ENCODE data around the gene SPAG9.
A peak's percentile ranks its signal among the peaks of the same experiment; 100 is the strongest.

SPAG9 gene

DNA sequence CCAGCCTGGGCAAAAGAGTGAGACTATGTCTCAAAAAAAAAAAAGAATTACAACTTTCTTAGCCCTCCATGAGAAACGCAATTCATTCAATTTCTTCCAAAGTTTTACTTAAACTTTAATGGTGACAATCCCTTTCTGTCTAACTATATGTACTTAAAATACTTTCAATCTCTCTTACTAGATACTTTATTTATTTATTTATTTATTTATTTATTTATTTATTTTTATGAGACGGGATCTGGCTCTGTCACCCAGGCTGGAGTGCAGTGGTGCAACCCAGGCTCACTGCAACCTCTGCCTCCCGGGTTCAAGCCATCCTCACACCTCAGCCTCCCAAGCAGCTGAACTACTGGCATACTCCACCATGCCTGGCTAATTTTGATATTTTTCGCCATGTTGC lies 108.1 kb downstream of the SPAG9 start:
- TF ChIP-seq, protein P1, sequence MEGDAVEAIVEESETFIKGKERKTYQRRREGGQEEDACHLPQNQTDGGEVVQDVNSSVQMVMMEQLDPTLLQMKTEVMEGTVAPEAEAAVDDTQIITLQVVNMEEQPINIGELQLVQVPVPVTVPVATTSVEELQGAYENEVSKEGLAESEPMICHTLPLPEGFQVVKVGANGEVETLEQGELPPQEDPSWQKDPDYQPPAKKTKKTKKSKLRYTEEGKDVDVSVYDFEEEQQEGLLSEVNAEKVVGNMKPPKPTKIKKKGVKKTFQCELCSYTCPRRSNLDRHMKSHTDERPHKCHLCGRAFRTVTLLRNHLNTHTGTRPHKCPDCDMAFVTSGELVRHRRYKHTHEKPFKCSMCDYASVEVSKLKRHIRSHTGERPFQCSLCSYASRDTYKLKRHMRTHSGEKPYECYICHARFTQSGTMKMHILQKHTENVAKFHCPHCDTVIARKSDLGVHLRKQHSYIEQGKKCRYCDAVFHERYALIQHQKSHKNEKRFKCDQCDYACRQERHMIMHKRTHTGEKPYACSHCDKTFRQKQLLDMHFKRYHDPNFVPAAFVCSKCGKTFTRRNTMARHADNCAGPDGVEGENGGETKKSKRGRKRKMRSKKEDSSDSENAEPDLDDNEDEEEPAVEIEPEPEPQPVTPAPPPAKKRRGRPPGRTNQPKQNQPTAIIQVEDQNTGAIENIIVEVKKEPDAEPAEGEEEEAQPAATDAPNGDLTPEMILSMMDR (conservative IDR thresholded peaks at IDR 0.05; ENCODE audit: low read depth, low read length), result no peak
- H3K4me3 ChIP-seq (ENCODE audit: low read length), result no peak overlapping the region
- DNase-seq (ENCODE audit: low read depth), result no peak

DNA sequence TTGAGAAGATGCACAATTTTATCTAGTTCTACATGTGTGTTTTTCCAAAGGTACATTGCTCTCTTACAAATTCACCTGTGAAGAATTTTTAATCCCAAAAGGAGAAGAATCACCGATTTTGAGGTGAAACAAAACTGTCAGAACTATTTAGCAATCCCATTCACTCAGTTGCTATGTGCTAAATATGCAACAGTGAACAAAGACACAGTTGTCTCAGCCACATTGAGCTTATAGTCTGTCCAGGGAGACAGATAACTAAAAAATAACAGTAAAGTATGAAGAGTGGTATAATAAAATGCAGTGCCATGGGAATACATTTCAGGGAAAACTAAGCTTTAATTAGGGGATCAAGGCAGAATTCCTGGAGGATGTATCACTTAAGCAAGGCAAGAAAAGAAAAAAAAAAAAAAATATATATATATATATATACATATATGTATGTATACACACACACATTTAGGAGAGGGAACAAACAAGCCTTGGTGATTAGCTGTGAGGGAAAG lies 110.4 kb downstream of the SPAG9 start:
- DNase-seq (ENCODE audit: low read depth), result no peak
- TF ChIP-seq, protein P1 (conservative IDR thresholded peaks at IDR 0.05; ENCODE audit: low read depth, low read length), result no peak
- no peak overlapping the region for H3K4me3 ChIP-seq (ENCODE audit: low read length)

DNA sequence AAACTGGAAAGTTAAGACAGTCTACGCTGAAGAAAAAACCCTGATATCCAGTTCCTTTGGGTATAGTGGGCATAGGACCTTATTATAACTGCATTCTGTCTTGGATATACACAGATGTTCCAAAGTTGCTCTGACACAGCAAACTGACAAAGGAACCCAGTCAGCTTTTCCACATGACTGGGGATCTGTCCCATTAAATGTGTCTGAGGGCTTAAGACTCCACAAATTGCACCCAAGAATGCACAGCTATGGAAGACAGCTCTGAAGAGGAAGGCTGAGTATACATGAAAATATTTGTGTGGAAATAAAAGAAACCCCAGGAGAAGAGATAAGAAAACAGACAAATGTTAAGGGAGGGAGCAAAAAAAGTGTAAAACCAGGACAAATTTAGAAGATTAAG lies 114.1 kb downstream of the SPAG9 start:
- peak; percentile 48 for DNase-seq (ENCODE audit: low read depth)
- TF ChIP-seq, protein P1 (conservative IDR thresholded peaks at IDR 0.05; ENCODE audit: low read depth, low read length), result no peak
- no peak overlapping the region for H3K4me3 ChIP-seq (ENCODE audit: low read length)

DNA sequence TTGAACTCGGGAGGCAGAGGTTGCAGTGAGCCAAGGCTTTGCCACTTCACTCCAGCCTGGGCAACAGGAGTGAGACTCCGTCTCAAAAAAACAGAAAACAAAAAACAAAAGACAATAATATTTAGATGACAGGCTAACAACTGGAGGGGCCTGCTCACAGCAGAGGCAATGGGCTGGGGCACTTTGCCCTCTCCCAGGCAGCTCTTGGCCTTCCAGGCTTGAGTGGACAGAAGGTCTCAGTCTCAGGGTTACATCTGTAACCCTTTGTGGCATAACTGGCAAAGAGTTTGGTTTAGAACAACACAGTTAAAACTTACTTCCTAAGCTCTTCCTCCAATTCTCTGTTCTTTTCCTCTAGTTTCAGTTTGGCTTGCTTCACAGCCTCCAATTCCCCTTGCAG lies 114.9 kb downstream of the SPAG9 start:
- DNase-seq (ENCODE audit: low read depth), result no peak
- TF ChIP-seq, protein P1 (conservative IDR thresholded peaks at IDR 0.05; ENCODE audit: low read depth, low read length), result no peak
- H3K4me3 ChIP-seq (ENCODE audit: low read length), result no peak overlapping the region

DNA sequence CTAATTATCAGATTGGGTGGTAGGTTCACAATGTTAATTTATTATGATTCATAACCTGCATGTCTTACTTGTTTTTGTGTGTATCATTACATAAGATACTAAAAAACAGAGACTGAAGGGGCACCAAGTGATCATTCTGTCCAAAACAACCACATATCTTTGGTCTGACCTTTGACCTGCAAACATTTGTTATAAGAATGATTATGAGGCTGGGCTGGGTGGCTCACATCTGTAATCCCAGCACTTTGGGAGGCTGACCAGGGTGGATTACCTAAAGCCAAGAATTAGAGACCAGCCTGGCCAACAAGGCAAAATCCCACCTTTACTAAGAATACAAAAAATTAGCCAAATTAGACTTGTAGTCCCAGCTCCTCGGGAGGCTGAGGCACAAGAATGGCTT lies 116.4 kb downstream of the SPAG9 start:
- TF ChIP-seq, protein P1 (conservative IDR thresholded peaks at IDR 0.05; ENCODE audit: low read depth, low read length), result no peak
- no peak overlapping the region for H3K4me3 ChIP-seq (ENCODE audit: low read length)
- no peak for DNase-seq (ENCODE audit: low read depth)

DNA sequence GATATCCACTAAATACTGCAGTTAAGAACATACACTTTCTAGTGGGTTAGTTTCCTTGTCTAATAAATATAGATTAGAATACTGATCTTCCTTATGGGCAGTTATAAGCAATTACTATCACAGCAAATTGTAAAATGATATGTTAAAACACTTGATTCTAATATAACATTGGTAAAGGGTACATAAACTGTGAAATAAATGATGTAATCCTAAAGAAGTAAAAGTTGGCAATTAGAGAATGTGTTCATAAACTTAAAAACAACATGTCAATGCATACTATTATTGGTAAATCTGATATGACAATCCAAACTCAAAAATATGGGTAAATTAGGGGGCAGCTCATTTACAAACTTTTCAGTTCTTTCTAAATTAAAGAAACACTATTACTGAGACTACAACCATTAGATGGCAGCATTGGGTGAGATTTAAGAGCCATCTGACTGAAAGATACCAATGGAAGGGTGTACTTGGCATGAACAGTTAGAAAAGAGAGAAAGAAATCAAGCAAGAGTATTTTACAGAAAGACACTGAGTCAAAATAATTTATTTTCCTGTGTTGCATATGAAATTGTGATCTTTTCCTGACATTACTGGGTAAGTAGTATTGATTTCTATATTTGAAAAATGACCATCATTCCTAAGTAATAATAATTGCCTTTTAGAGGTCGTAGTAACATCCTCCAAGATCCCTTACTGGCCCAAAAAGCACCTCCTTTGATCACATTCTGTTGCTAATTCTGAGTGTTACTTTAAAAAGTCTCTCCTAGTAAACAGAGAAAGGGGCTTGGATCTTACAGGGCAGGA lies 119.6 kb downstream of the SPAG9 start:
- no peak overlapping the region for H3K4me3 ChIP-seq (ENCODE audit: low read length)
- peak; percentile 28 for DNase-seq (ENCODE audit: low read depth)
- TF ChIP-seq, protein P1 (conservative IDR thresholded peaks at IDR 0.05; ENCODE audit: low read depth, low read length), result peak; percentile 46

DNA sequence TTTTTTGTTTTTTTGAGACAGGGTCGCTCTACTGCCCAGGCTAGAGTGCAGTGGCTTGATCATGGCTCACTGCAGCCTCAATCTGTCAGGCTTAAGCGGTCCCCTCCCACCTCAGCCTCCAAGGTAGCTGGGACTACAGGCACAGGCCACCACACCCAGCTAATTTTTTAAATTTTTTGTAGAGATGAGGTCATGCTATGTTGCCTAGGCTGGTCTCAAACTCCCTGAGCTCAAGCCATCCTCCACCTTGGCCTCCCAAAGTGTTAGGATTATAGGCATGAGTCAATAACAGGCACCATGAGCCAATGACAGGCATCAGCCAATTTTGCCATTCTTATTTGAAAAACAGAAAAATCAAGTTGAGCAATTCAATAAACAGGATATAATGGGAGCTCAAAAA lies 125.0 kb downstream of the SPAG9 start:
- TF ChIP-seq, protein P1 (conservative IDR thresholded peaks at IDR 0.05; ENCODE audit: low read depth, low read length), result no peak
- no peak for DNase-seq (ENCODE audit: low read depth)
- no peak overlapping the region for H3K4me3 ChIP-seq (ENCODE audit: low read length)
